Astrocyte (in vitro differentiated cells and primary cell): ENCODE results near the gene KLK2.

Experiments used
- CTCF ChIP-seq: IDR thresholded peaks from 2 replicates; pipeline ENCODE4 v1.5.1; 2011; ENCODE audit warnings: low read depth, mild to moderate bottlenecking, inconsistent platforms, low read length, moderate library complexity; ENCODE audit not compliant: insufficient read depth
- EZH2 ChIP-seq: IDR thresholded peaks from 2 replicates; pipeline ENCODE4 v1.6.1; 2012; ENCODE audit warnings: mild to moderate bottlenecking, low read length, inconsistent platforms; ENCODE audit not compliant: insufficient read depth

DNA sequence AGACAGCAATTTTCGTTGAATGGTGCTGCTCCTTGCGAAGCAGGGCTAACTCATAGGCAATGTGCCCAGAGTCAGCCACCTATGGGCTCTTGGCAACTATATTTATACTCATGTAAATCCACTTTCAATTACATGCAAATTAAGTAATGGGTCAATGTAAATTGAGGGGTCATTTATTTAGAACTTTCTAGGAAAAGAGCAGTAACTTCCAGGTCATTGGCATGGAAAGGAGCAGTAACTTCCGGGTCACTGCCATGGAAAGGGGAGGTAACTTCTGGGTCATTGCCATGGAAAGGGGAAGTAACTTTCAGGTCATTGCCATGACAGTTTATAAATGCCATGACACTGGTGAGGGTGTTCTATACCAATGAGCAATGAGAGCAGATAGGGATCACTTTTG, 26.3 kb downstream of the KLK2 start:
- TF ChIP-seq EZH2 (no peak), CTCF (no peak)
